8988T (cell line): ENCODE data around the gene ITGA2B.
"Not testable (repeated sequence)": the region's sequence is repeated elsewhere in the genome, so short reads cannot be mapped to it uniquely, and the experiment has no call there.

Experiments
- DNase-seq: peaks from one replicate; pipeline ENCODE4 v3.0.0; 2011

The ITGA2B gene

GRCh38 chr17:44351961-44352827 is 37.3 kb downstream of the ITGA2B start:
- DNase-seq, result no peak

- no peak for DNase-seq
These were observed 38.0 kb downstream of the ITGA2B start for GRCh38 chr17:44351464-44351863.

GRCh38 chr17:44350733-44351226 is 38.7 kb downstream of the ITGA2B start:
- DNase-seq, result peak; percentile 97

- DNase-seq, result no peak
These were observed 39.8 kb downstream of the ITGA2B start for GRCh38 chr17:44349553-44350070.

- no peak for DNase-seq
These were observed 40.5 kb downstream of the ITGA2B start for GRCh38 chr17:44348988-44349364.

- DNase-seq, result no peak
These were observed 41.0 kb downstream of the ITGA2B start for GRCh38 chr17:44348234-44348987.

GRCh38 chr17:44347206-44348055 is 42.0 kb downstream of the ITGA2B start:
- not testable (repeated sequence) for DNase-seq

GRCh38 chr17:44346064-44346844 is 43.2 kb downstream of the ITGA2B start:
- DNase-seq, result no peak

- DNase-seq, result no peak
These were observed 43.9 kb downstream of the ITGA2B start for GRCh38 chr17:44345454-44346026.

- peak; percentile 89 for DNase-seq
These were observed 44.5 kb downstream of the ITGA2B start, which contains the start of gene GRN for GRCh38 chr17:44344939-44345453. TSS of gene GRN (plus strand) at chr17:44345302. CDS start at chr17:44349165, 3,863 bp downstream.

GRCh38 chr17:44343510-44344209 is 45.8 kb downstream of the ITGA2B start:
- no peak for DNase-seq

GRCh38 chr17:44340553-44340952 is 48.9 kb downstream of the ITGA2B start:
- not testable (repeated sequence) for DNase-seq

- no peak for DNase-seq
These were observed 50.7 kb downstream of the ITGA2B start for GRCh38 chr17:44338702-44339101.

GRCh38 chr17:44335968-44336367 is 53.5 kb downstream of the ITGA2B start:
- no peak for DNase-seq

GRCh38 chr17:44335564-44335963 is 53.9 kb downstream of the ITGA2B start:
- no peak for DNase-seq

- DNase-seq, result no peak
These were observed 54.7 kb downstream of the ITGA2B start for GRCh38 chr17:44334727-44335126.

GRCh38 chr17:44334315-44334714 is 55.1 kb downstream of the ITGA2B start:
- no peak for DNase-seq

- DNase-seq, result no peak
These were observed 56.1 kb downstream of the ITGA2B start for GRCh38 chr17:44333371-44333770.

- DNase-seq, result no peak
These were observed 58.1 kb downstream of the ITGA2B start for GRCh38 chr17:44331249-44331760.

- DNase-seq, result not testable (repeated sequence)
These were observed 59.2 kb downstream of the ITGA2B start for GRCh38 chr17:44330263-44330662.
